ENCODE data around the gene NT5C3B.

The NT5C3B gene

DNA sequence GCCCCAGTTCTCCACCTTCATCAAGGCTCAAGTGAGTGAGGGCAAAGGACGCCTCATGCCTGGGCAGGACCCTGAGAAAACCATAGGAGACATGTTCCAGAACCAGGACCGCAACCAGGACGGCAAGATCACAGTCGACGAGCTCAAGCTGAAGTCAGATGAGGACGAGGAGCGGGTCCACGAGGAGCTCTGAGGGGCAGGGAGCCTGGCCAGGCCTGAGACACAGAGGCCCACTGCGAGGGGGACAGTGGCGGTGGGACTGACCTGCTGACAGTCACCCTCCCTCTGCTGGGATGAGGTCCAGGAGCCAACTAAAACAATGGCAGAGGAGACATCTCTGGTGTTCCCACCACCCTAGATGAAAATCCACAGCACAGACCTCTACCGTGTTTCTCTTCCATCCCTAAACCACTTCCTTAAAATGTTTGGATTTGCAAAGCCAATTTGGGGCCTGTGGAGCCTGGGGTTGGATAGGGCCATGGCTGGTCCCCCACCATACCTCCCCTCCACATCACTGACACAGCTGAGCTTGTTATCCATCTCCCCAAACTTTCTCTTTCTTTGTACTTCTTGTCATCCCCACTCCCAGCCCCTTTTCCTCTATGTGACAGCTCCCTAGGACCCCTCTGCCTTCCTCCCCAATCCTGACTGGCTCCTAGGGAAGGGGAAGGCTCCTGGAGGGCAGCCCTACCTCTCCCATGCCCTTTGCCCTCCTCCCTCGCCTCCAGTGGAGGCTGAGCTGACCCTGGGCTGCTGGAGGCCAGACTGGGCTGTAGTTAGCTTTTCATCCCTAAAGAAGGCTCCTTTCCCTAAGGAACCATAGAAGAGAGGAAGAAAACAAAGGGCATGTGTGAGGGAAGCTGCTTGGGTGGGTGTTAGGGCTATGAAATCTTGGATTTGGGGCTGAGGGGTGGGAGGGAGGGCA, 13.6 kb downstream of the NT5C3B start:
- H3K27ac ChIP-seq, result no peak overlapping the region
- TF ChIP-seq, protein P1, sequence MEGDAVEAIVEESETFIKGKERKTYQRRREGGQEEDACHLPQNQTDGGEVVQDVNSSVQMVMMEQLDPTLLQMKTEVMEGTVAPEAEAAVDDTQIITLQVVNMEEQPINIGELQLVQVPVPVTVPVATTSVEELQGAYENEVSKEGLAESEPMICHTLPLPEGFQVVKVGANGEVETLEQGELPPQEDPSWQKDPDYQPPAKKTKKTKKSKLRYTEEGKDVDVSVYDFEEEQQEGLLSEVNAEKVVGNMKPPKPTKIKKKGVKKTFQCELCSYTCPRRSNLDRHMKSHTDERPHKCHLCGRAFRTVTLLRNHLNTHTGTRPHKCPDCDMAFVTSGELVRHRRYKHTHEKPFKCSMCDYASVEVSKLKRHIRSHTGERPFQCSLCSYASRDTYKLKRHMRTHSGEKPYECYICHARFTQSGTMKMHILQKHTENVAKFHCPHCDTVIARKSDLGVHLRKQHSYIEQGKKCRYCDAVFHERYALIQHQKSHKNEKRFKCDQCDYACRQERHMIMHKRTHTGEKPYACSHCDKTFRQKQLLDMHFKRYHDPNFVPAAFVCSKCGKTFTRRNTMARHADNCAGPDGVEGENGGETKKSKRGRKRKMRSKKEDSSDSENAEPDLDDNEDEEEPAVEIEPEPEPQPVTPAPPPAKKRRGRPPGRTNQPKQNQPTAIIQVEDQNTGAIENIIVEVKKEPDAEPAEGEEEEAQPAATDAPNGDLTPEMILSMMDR (conservative IDR thresholded peaks at IDR 0.05), result no peak

DNA sequence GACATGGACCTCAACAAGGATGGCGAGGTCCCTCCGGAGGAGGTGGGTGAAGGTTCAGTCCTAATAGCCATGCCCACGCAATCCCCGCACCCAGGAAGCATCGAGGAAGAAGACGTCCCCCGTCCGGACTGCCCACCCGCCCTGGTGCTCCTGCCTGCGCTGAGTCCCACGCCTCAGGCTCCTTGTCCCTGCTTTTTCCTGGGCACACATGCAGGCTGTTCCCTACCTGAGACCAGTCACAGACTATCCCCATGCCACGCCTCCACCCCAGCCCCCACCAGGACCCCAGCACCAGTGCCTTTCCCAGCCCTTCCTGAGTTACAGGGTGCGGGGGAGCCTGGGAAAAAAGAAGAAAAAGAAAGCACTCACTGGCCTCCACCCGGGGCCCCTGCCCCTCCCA, 14.3 kb downstream of the NT5C3B start:
- TF ChIP-seq, protein P1 (conservative IDR thresholded peaks at IDR 0.05), result no peak
- H3K27ac ChIP-seq, result no peak overlapping the region

GRCh38 chr17:41818024-41818423, 18.0 kb downstream of the NT5C3B start:
- no peak overlapping the region for H3K27ac ChIP-seq
- TF ChIP-seq, protein P1 (conservative IDR thresholded peaks at IDR 0.05), result no peak

DNA sequence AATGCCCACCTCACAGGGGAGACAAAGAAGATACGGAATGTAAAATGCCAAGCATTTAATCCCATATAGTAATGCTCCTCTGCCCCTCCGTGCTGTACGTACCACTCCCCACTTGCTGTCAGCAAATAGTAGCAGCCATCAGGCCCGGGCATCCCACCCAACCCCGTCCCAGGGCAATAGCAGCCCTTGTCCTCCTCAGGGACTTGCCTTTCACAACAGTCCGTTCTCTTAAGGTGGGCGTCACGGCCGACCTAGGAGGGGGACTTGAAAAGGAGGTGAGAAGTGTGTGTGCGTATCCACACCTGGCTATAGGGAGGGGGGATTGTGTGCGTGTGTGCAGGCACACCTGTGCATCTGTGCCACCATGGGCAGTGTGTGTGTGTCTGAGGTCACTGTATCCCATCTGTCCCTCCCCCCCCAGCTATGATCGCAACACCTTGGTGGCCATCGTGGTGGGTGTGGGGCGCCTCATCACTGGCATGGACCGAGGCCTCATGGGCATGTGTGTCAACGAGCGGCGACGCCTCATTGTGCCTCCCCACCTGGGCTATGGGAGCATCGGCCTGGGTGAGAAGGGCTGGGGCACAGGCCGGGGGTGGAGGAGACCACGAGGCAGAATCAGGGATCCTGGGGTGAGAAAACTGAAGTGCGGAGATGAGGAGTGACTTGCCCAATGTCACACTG, 19.3 kb downstream of the NT5C3B start:
- TF ChIP-seq, protein P1 (conservative IDR thresholded peaks at IDR 0.05), result no peak
- H3K27ac ChIP-seq, result no peak overlapping the region

DNA sequence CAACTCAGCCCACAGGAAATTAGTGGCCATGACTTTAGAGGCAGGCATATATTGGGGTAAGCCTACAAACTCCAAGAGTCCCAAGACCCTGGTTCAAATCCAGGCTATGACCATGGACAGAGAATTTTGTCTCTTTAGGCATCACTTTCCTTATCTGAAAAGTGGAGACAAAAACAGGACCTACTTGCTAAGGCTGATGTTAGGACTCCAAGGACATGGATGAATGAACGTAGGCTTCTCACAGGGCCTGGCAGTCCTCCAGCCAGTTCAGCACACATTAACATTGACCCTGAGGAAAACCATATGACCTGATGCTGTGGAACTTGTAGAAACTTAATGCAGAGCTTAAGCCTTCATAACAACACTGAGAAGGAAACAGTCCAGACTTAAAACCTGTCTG, 21.8 kb downstream of the NT5C3B start:
- TF ChIP-seq, protein P1 (conservative IDR thresholded peaks at IDR 0.05), result no peak
- H3K27ac ChIP-seq, result peak overlapping the region; percentile 87

- peak overlapping the region; percentile 87 for H3K27ac ChIP-seq
- TF ChIP-seq, protein P1 (conservative IDR thresholded peaks at IDR 0.05), result no peak
Observed at GRCh38 chr17:41813699-41814124, 22.3 kb downstream of the NT5C3B start.

DNA sequence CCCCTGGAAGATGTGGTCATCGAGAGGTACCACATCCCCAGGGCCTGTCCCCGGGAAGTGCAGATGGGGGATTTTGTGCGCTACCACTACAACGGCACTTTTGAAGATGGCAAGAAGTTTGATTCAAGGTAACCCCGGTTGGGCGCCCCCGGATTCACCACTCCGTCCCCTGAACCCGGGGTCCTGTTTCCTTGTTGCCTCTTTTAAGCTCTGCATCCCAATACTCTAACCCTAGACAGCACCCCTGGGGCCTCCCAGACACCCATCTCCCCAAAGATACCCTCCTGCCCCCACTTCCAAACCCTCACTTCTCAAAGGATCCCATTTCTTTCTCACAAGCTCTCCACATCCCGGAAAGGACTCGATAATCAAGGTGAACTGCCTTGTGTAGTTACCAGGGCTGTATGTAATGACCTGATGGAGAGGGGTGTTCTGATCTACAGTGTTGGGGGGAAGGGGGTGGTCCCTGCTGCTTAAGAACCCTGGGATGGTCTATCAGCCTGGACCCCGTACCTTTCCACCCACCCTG, 22.8 kb downstream of the NT5C3B start:
- TF ChIP-seq, protein P1 (conservative IDR thresholded peaks at IDR 0.05), result no peak
- H3K27ac ChIP-seq, result peak overlapping the region; percentile 87
